Gastroesophageal sphincter (tissue), 4 donors: ENCODE results near the gene UNC13C. TPM values are rescaled to one million over a fixed set of nuclear protein-coding genes. Genes with fewer than 3 reads are reported as not detected.

Experiments
- ATAC-seq: fragments of 150-250 bp; one replicate; pipeline ENCODE4 v1.9.1; 2016; ENCODE audit warnings: mild to moderate bottlenecking, moderate library complexity
- H3K27ac ChIP-seq, 4 donors: fragments of 200-600 bp; sonication (generic) in 3 of 4; 1 replicate in 3 of 4; 2 replicates in 1 of 4; pipeline ENCODE4 v1.5.1; 2016 to 2019
- H3K27me3 ChIP-seq: fragments of 200-600 bp; sonication (generic); one replicate; pipeline ENCODE4 v1.5.1; 2019
- H3K36me3 ChIP-seq, 2 donors: fragments of 200-600 bp; sonication (generic); one replicate each; pipeline ENCODE4 v1.5.1; 2019; ENCODE audit warnings: control low read depth in 1 of 2
- H3K4me1 ChIP-seq, 3 donors: fragments of 200-600 bp; sonication (generic); 1 replicate in 2 of 3; 2 replicates in 1 of 3; pipeline ENCODE4 v1.5.1; 2016 to 2019; ENCODE audit warnings: control low read depth in 2 of 3
- H3K4me3 ChIP-seq, 2 donors: fragments of 200-600 bp; sonication (generic); one replicate each; pipeline ENCODE4 v1.5.1; 2019; ENCODE audit warnings: mild to moderate bottlenecking in 1 of 2, moderate library complexity in 1 of 2
- H3K9me3 ChIP-seq, 3 donors: fragments of 200-600 bp; sonication (generic); one replicate each; pipeline ENCODE4 v1.5.1; 2017 to 2019; ENCODE audit warnings: control low read depth in 2 of 3
- EP300 ChIP-seq: sonication (generic); formaldehyde crosslinking; IDR thresholded peaks from one replicate; pipeline ENCODE4 v1.6.1; 2017; ENCODE audit warnings: antibody characterized with exemption, mild to moderate bottlenecking
- POLR2A ChIP-seq, 2 donors: fragments of 450-650 bp; IDR thresholded peaks; one replicate each; pipeline ENCODE4 v1.6.1; 2017; ENCODE audit warnings: antibody characterized with exemption in 2 of 2, mild to moderate bottlenecking in 2 of 2, moderate library complexity in 1 of 2
- POLR2AphosphoS5 ChIP-seq: sonication (generic); formaldehyde crosslinking; IDR thresholded peaks from one replicate; pipeline ENCODE4 v1.6.1; 2017; ENCODE audit warnings: antibody characterized with exemption
- WGBS, 2 donors: methylation state at CpG; one replicate each; pipeline ENCODE4 v1.1.5; 2018; ENCODE audit warnings: low coverage in 1 of 2; 5-methylcytosine and 5-hydroxymethylcytosine counted together
- total RNA-seq, 4 donors: library from RNA; depleted of rRNA; stranded (reverse); fragments of >200 nt; gene quantifications; one replicate each; pipeline ENCODE4 v1.1.0, GENCODE V29; 2016
- TF ChIP-seq, protein P1 (sequence below), 4 experiments: fragments of 200-600 bp in 2 of 4; fragments of 450-650 bp in 2 of 4; sonication (generic) in 1 of 4; IDR thresholded peaks; one replicate each; pipeline ENCODE4 v1.5.1; 2017 to 2019; ENCODE audit warnings: antibody characterized with exemption in 4 of 4, mild to moderate bottlenecking in 2 of 4, moderate library complexity in 2 of 4

UNC13C gene
- total RNA-seq, 4 donors from 2014 or later, result 0.89 to 13.9 (median 2.1) TPM

DNA sequence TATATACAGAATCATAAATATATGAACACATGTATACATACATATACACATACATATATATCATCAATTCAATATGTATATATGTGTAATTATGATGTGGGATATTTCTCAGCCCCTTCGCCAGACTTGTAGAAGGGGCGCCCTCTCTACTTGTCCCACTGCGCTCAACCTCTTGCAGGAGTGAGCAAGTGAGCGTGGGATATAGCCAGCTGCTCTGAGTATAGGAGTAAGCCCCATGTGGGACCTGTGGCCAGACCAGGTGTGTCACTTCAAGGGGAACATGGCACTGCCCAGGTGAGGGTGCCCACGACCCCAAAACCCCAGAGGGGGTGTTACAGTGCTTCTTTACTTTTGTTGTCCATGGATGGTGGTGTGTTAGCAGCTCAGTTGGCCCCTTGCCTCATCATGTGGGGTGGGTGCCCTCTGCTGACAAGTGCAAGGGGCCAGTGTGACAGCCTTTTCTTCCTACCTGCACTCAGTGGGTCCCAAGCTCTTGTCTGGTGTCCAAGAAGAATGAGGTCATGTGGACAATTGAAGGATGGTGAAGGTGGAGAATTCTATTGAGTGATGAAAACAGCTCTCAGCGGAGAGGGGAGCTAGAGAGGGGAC lies 304.1 kb downstream of the UNC13C start:
- Histone ChIP-seq H3K4me1 (peaks cover 0 to 3% (median 0%) of the 10 kb centered on the region in 3 donors), H3K9me3 (no peaks in the 10 kb centered on the region), H3K4me3 (no peak overlapping the region), H3K27ac (no peak overlapping the region), H3K27me3 (no peaks in the 10 kb centered on the region), H3K36me3 (no peaks in the 10 kb centered on the region)
- no peak for TF ChIP-seq EP300
- no peak for TF ChIP-seq POLR2A (IDR thresholded peaks at IDR 0.05)
- TF ChIP-seq, protein P1, sequence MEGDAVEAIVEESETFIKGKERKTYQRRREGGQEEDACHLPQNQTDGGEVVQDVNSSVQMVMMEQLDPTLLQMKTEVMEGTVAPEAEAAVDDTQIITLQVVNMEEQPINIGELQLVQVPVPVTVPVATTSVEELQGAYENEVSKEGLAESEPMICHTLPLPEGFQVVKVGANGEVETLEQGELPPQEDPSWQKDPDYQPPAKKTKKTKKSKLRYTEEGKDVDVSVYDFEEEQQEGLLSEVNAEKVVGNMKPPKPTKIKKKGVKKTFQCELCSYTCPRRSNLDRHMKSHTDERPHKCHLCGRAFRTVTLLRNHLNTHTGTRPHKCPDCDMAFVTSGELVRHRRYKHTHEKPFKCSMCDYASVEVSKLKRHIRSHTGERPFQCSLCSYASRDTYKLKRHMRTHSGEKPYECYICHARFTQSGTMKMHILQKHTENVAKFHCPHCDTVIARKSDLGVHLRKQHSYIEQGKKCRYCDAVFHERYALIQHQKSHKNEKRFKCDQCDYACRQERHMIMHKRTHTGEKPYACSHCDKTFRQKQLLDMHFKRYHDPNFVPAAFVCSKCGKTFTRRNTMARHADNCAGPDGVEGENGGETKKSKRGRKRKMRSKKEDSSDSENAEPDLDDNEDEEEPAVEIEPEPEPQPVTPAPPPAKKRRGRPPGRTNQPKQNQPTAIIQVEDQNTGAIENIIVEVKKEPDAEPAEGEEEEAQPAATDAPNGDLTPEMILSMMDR (IDR thresholded peaks at IDR 0.05), result no peak
- TF ChIP-seq POLR2AphosphoS5, result no peak
- no peak for ATAC-seq
- 81 to 100% methylated on average over 2 to 5 of the region's 6 CpGs for WGBS, 2 donors

DNA sequence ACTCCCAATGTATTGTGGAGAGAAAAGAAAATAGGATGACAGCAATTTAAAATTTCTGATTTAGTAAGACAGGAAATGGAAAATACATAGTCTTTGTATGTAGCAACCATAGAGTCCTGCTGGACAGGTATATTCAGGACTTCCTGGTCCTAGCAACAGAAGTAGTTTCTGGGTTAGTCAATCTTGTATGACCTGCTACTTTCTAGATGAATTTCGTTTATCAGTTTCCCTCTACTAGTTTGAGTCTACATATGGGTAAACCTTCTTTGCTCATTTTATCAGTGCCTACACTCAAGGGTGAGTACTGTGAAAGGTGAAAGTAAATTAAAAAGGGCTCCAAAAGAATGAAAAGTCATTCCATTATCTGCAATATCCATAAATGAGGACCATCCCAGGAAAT lies 309.8 kb downstream of the UNC13C start:
- Histone ChIP-seq H3K9me3 (no peaks in the 10 kb centered on the region), H3K4me3 (no peak overlapping the region), H3K27me3 (no peaks in the 10 kb centered on the region), H3K36me3 (no peaks in the 10 kb centered on the region), H3K27ac (no peak overlapping the region), H3K4me1 (no peaks in the 10 kb centered on the region)
- TF ChIP-seq, protein P1 (IDR thresholded peaks at IDR 0.05), result no peak
- TF ChIP-seq POLR2A (IDR thresholded peaks at IDR 0.05), result no peak
- no peak for TF ChIP-seq POLR2AphosphoS5
- no peak for TF ChIP-seq EP300
- ATAC-seq, result no peak
- WGBS, 2 donors, result 43 to 63% methylated on average over 1 of the region's 1 CpG

DNA sequence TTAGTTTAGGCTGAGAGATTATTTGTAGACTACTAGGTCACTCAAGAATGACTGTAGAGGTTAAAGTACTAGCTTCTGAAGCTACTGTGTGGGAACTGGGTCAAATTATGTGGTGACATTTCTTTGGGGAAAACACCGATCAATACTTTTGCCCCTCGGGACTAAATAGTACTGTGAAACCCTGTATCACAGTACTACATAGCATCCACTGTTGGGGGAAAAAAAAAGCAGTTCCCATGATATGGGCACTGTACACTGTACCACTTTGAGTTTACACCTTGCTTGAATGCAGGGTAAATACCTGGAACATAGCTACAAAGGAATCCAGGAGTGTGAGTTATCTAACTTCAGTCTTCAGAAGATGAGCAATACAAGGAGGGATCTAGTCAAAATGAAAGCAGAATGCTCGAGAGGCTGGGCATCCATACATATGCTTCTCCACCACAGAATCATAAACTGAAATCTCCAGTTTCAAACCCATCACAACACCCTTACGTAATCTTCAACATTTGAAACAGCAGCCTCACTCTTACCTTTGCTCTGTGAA lies 311.4 kb downstream of the UNC13C start:
- 60 to 85% methylated on average over 1 to 4 of the region's 4 CpGs for WGBS, 2 donors
- no peak for ATAC-seq
- Histone ChIP-seq H3K27ac (no peak overlapping the region), H3K27me3 (no peaks in the 10 kb centered on the region), H3K36me3 (no peaks in the 10 kb centered on the region), H3K4me1 (no peaks in the 10 kb centered on the region), H3K9me3 (no peaks in the 10 kb centered on the region), H3K4me3 (no peak overlapping the region)
- TF ChIP-seq POLR2AphosphoS5, result no peak
- no peak for TF ChIP-seq EP300
- TF ChIP-seq POLR2A (IDR thresholded peaks at IDR 0.05), result no peak
- TF ChIP-seq, protein P1 (IDR thresholded peaks at IDR 0.05), result no peak

DNA sequence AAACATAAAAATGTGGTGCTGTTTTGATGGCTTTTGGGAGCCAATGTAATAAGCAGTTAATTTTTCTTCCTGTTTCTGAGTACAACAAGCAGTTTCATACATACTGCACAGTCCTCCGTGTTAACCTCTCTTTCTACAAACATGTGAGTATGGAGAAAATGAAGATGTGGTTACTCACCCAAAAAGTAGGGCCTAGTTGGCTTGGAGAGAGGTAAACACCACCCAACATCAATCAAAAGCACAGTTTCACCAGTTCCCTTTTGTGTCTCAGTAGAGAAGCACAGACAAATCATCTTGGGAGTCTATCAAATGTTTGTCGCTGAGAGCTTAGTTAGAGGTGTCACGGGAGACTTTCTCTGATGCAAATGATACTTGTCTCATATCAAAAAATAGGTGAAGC lies 320.2 kb downstream of the UNC13C start:
- ATAC-seq, result no peak
- no peak for TF ChIP-seq EP300
- TF ChIP-seq POLR2AphosphoS5, result no peak
- no peak for TF ChIP-seq POLR2A (IDR thresholded peaks at IDR 0.05)
- TF ChIP-seq, protein P1 (IDR thresholded peaks at IDR 0.05), result no peak
- 57 to 85% methylated on average over 3 of the region's 3 CpGs for WGBS, 2 donors
- Histone ChIP-seq H3K4me1 (no peaks in the 10 kb centered on the region), H3K9me3 (no peaks in the 10 kb centered on the region), H3K4me3 (no peak overlapping the region), H3K27me3 (no peaks in the 10 kb centered on the region), H3K27ac (no peak overlapping the region), H3K36me3 (no peaks in the 10 kb centered on the region)

DNA sequence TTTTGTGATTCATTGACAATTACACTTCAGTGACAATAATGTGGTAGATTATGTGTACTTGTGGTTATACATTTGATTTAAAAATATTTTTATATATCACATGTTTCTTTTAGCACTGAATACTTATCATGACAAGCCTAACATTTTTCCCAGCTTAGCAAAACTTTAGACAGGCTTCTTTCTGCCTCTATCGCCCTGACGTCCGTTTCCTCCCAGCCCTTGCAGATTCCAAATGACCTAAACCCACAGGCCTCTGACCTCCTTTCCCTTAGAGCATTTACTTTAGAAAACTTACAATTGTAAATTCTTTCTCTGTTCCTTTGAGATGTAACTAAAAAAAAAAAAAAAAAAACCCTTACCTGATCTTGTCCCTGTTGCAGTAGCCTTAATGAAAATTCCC lies 326.1 kb downstream of the UNC13C start:
- H3K4me1 ChIP-seq, result no peaks in the 10 kb centered on the region
- 32 to 50% methylated on average over 3 of the region's 3 CpGs for WGBS, 2 donors
- no peaks in the 10 kb centered on the region for H3K27me3 ChIP-seq
- TF ChIP-seq POLR2A (IDR thresholded peaks at IDR 0.05) (no peak), EP300 (no peak), POLR2AphosphoS5 (no peak)
- TF ChIP-seq, protein P1 (IDR thresholded peaks at IDR 0.05), result no peak
- no peak overlapping the region for H3K27ac ChIP-seq
- H3K9me3 ChIP-seq, result no peaks in the 10 kb centered on the region
- no peak for ATAC-seq
- H3K4me3 ChIP-seq, result no peak overlapping the region
- H3K36me3 ChIP-seq, result no peaks in the 10 kb centered on the region
